H9 (cell line): ENCODE results near the gene KREMEN2. TPM values are rescaled to one million over a fixed set of nuclear protein-coding genes. Genes with fewer than 3 reads are reported as not detected.

ENCODE experiments used
- DNase-seq: peaks from one replicate; pipeline ENCODE4 v3.0.0-alpha.2; 2017
- H2AFZ ChIP-seq: one replicate; pipeline ENCODE4 v1.6.1; 2013; ENCODE audit warnings: mild to moderate bottlenecking, low read length, control low read depth, moderate library complexity
- H2AK5ac ChIP-seq: 2 replicates; pipeline ENCODE4 v1.6.1; 2013; ENCODE audit warnings: low read length, control low read depth, mixed read lengths; ENCODE audit not compliant: insufficient read length
- H2BK120ac ChIP-seq: one replicate; pipeline ENCODE4 v1.6.1; 2013; ENCODE audit warnings: low read depth, mild to moderate bottlenecking, low read length, control low read depth, inconsistent platforms; ENCODE audit not compliant: poor library complexity, severe bottlenecking
- H2BK12ac ChIP-seq: 2 replicates; pipeline ENCODE4 v1.6.1; 2013; ENCODE audit warnings: low read length, control low read depth, mixed read lengths, low read depth; ENCODE audit not compliant: insufficient read length
- H2BK15ac ChIP-seq: 2 replicates; pipeline ENCODE4 v1.6.1; 2013; ENCODE audit warnings: low read depth, low read length, control low read depth
- H2BK20ac ChIP-seq: one replicate; pipeline ENCODE4 v1.6.1; 2013; ENCODE audit warnings: low read depth, mild to moderate bottlenecking, low read length, control low read depth, inconsistent platforms; ENCODE audit not compliant: poor library complexity, severe bottlenecking
- H2BK5ac ChIP-seq: 2 replicates; pipeline ENCODE4 v1.6.1; 2013; ENCODE audit warnings: low read length, control low read depth, mixed read lengths; ENCODE audit not compliant: insufficient read length
- H3K14ac ChIP-seq: 2 replicates; pipeline ENCODE4 v1.6.1; 2013; ENCODE audit warnings: low read length, control low read depth; ENCODE audit not compliant: insufficient read depth
- H3K18ac ChIP-seq: 2 replicates; pipeline ENCODE4 v1.6.1; 2013; ENCODE audit warnings: low read depth, mild to moderate bottlenecking, mixed read lengths, low read length, control low read depth; ENCODE audit not compliant: insufficient read length
- H3K23ac ChIP-seq: 2 replicates; pipeline ENCODE4 v1.6.1; 2013; ENCODE audit warnings: low read length, control low read depth, mixed read lengths, low read depth; ENCODE audit not compliant: insufficient read length
- H3K23me2 ChIP-seq: 2 replicates; pipeline ENCODE4 v1.6.1; 2013; ENCODE audit warnings: low read depth, mild to moderate bottlenecking, mixed read lengths, low read length, control low read depth; ENCODE audit not compliant: insufficient read length, poor library complexity, severe bottlenecking
- H3K27ac ChIP-seq: 2 replicates; pipeline ENCODE4 v1.5.1; 2013; ENCODE audit warnings: low read length, control low read depth, mixed read lengths, low read depth; ENCODE audit not compliant: insufficient read length
- H3K27me3 ChIP-seq: 2 replicates; pipeline ENCODE4 v1.6.1; 2013; ENCODE audit warnings: low read length, control low read depth, inconsistent platforms; ENCODE audit not compliant: insufficient read depth
- H3K4ac ChIP-seq: 2 replicates; pipeline ENCODE4 v1.6.1; 2013; ENCODE audit warnings: low read depth, mild to moderate bottlenecking, control low read depth, inconsistent platforms, low read length, moderate library complexity
- H3K4me1 ChIP-seq: 2 replicates; pipeline ENCODE4 v1.6.1; 2013; ENCODE audit warnings: low read length, control low read depth, inconsistent platforms; ENCODE audit not compliant: insufficient read depth
- H3K4me2 ChIP-seq: 2 replicates; pipeline ENCODE4 v1.6.1; 2013; ENCODE audit warnings: low read length, control low read depth, mixed read lengths; ENCODE audit not compliant: insufficient read length, insufficient read depth
- H3K56ac ChIP-seq: 2 replicates; pipeline ENCODE4 v1.6.1; 2013; ENCODE audit warnings: low read depth, mild to moderate bottlenecking, mixed read lengths, low read length, control low read depth; ENCODE audit not compliant: insufficient read length
- H3K79me1 ChIP-seq: 2 replicates; pipeline ENCODE4 v1.6.1; 2013; ENCODE audit warnings: low read depth, mild to moderate bottlenecking, moderate library complexity, low read length, control low read depth, inconsistent platforms; ENCODE audit not compliant: insufficient read depth, poor library complexity, severe bottlenecking
- H3K79me2 ChIP-seq: 2 replicates; pipeline ENCODE4 v1.6.1; 2013; ENCODE audit warnings: low read length, control low read depth, inconsistent platforms; ENCODE audit not compliant: insufficient read depth
- H3K9ac ChIP-seq: 2 replicates; pipeline ENCODE4 v1.6.1; 2013; ENCODE audit warnings: low read length, control low read depth, mixed read lengths; ENCODE audit not compliant: insufficient read length; ENCODE audit errors: extremely low read depth
- H3K9me3 ChIP-seq: one replicate; pipeline ENCODE4 v1.6.1; 2013; ENCODE audit warnings: low read depth, low read length, inconsistent platforms; ENCODE audit not compliant: control insufficient read depth
- H3T11ph ChIP-seq: one replicate; pipeline ENCODE4 v1.6.1; 2013; ENCODE audit warnings: mild to moderate bottlenecking, low read length, control low read depth, inconsistent platforms
- H4K20me1 ChIP-seq: one replicate; pipeline ENCODE4 v1.6.1; 2013; ENCODE audit not compliant: control insufficient read depth, insufficient read length, insufficient read depth
- H4K5ac ChIP-seq: 2 replicates; pipeline ENCODE4 v1.6.1; 2013; ENCODE audit warnings: low read depth, mild to moderate bottlenecking, mixed read lengths, low read length, control low read depth; ENCODE audit not compliant: insufficient read length
- H4K8ac ChIP-seq: replicated peaks from 2 replicates; pipeline ENCODE4 v1.6.1; 2013; ENCODE audit warnings: low read length, control low read depth, mixed read lengths, low read depth; ENCODE audit not compliant: insufficient read length
- H4K91ac ChIP-seq: 2 replicates; pipeline ENCODE4 v1.6.1; 2013; ENCODE audit warnings: low read depth, mild to moderate bottlenecking, moderate library complexity, mixed read lengths, low read length, control low read depth; ENCODE audit not compliant: insufficient read length
- H3K27ac Mint-ChIP-seq, 3 experiments: 2 replicates in 2 of 3; 3 replicates in 1 of 3; pipeline ENCODE4 v1.8.0; 2020 to 2021; ENCODE audit warnings: mixed read lengths in 3 of 3, mild to moderate bottlenecking in 1 of 3, moderate library complexity in 1 of 3
- H3K27me3 Mint-ChIP-seq: 2 replicates; pipeline ENCODE4 v1.8.0; 2021; ENCODE audit warnings: low read depth, mild to moderate bottlenecking, moderate library complexity, mixed read lengths
- H3K36me3 Mint-ChIP-seq, 3 experiments: 2 replicates in 2 of 3; 3 replicates in 1 of 3; pipeline ENCODE4 v1.8.0; 2020 to 2021; ENCODE audit warnings: low read depth in 3 of 3, mixed read lengths in 3 of 3; ENCODE audit not compliant: insufficient read depth in 1 of 3
- H3K4me1 Mint-ChIP-seq, 2 experiments: 2 replicates each; pipeline ENCODE4 v1.8.0; 2020; ENCODE audit warnings: mixed read lengths in 2 of 2
- H3K4me3 Mint-ChIP-seq, 2 experiments: 2 replicates in 1 of 2; 3 replicates in 1 of 2; pipeline ENCODE4 v1.8.0; 2020 to 2021; ENCODE audit warnings: mild to moderate bottlenecking in 2 of 2, mixed read lengths in 2 of 2, moderate library complexity in 1 of 2
- H3K9me3 Mint-ChIP-seq, 2 experiments: 2 replicates in 1 of 2; 3 replicates in 1 of 2; pipeline ENCODE4 v1.8.0; 2020; ENCODE audit warnings: mild to moderate bottlenecking in 2 of 2, mixed read lengths in 2 of 2, moderate library complexity in 1 of 2
- WGBS: extraction: QIAGEN DNeasy Blood & Tissue Kit; methylation state at CpG from one replicate; pipeline ENCODE4 v1.1.7; 2013; ENCODE audit warnings: missing lambda C conversion rate, low lambda C conversion rate, mixed read lengths; ENCODE audit not compliant: insufficient read length; ENCODE audit errors: extremely low coverage; 5-methylcytosine and 5-hydroxymethylcytosine counted together
- total RNA-seq: library from RNA; stranded (reverse); gene quantifications from 2 replicates; pipeline ENCODE4 v1.2.1, GENCODE V29; 2021
- TF ChIP-seq, protein P1 (sequence below): fragments of 200-600 bp; sonication (generic); conservative IDR thresholded peaks from 3 replicates; pipeline ENCODE4 v1.8.0; 2021; ENCODE audit warnings: antibody characterized with exemption, mild to moderate bottlenecking

Gene KREMEN2
- total RNA-seq, 1 experiment from 2014 or later: 12.8 TPM

DNA sequence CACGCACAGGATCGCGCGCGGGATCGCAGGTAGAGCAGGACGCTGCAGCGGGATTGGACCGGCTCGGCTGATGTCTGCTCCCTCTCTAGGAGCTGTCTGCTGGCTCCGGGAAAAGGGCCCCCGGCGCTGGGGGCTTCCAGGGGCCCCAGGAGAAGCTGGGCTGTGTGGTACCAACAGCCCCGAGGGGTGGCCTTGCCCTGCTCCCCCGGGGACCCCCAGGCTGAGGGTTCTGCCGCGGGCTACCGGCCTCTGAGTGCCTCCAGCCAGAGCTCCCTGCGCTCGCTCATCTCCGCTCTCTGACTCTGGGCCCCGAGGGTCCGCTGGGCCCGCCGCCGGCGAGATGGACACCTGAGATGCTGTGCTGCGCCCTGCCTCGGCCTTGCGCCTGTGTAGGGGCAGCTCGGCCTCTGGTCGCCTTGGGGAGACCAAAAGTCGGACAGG lies 3.7 kb downstream of the KREMEN2 start:
- peaks cover 4 to 17% (median 15%) of the 10 kb centered on the region in 3 experiments; a peak in 6 of 7 replicates for H3K36me3 Mint-ChIP-seq
- H3K14ac ChIP-seq: no peak overlapping the region
- H3K4me1 ChIP-seq: no peaks in the 10 kb centered on the region; the same call in 1 of the 2 replicates
- no peak overlapping the region for H4K8ac ChIP-seq
- H3K18ac ChIP-seq: no peak overlapping the region
- H3K79me1 ChIP-seq: no peaks in the 10 kb centered on the region
- peaks cover 22 to 28% of the 10 kb centered on the region in 2 experiments for H3K4me1 Mint-ChIP-seq
- no peak overlapping the region for H2AK5ac ChIP-seq
- no peak overlapping the region for H2BK5ac ChIP-seq
- H3K9me3 Mint-ChIP-seq: no peaks in the 10 kb centered on the region
- peaks cover 3% of the 10 kb centered on the region for H4K20me1 ChIP-seq
- H3K23me2 ChIP-seq: peaks cover 18% of the 10 kb centered on the region
- DNase-seq: no peak
- no peak overlapping the region for H2AFZ ChIP-seq
- no peak overlapping the region for H3K56ac ChIP-seq
- H2BK120ac ChIP-seq: no peak overlapping the region
- no peaks in the 10 kb centered on the region for H3K27me3 ChIP-seq
- H3K9me3 ChIP-seq: no peaks in the 10 kb centered on the region
- H3K27me3 Mint-ChIP-seq: peaks cover 25% of the 10 kb centered on the region
- no peak overlapping the region for H3K23ac ChIP-seq
- no peak overlapping the region for H3K4me2 ChIP-seq
- no peak overlapping the region for H3K9ac ChIP-seq
- H2BK12ac ChIP-seq: no peak overlapping the region
- H3K27ac ChIP-seq: no peak overlapping the region
- H2BK20ac ChIP-seq: no peak overlapping the region
- no peak overlapping the region for H4K91ac ChIP-seq
- H3K79me2 ChIP-seq: no peaks in the 10 kb centered on the region
- WGBS: no CpG with 5 or more reads among the region's 33 CpGs
- H2BK15ac ChIP-seq: no peak overlapping the region
- H3K4me3 Mint-ChIP-seq: peak overlapping the region; percentile 64 to 77; a peak in 4 of 5 replicates
- H3K27ac Mint-ChIP-seq: no peak overlapping the region; a peak in 1 of 7 replicates
- no peak overlapping the region for H3T11ph ChIP-seq
- H3K4ac ChIP-seq: no peak overlapping the region
- TF ChIP-seq, protein P1, sequence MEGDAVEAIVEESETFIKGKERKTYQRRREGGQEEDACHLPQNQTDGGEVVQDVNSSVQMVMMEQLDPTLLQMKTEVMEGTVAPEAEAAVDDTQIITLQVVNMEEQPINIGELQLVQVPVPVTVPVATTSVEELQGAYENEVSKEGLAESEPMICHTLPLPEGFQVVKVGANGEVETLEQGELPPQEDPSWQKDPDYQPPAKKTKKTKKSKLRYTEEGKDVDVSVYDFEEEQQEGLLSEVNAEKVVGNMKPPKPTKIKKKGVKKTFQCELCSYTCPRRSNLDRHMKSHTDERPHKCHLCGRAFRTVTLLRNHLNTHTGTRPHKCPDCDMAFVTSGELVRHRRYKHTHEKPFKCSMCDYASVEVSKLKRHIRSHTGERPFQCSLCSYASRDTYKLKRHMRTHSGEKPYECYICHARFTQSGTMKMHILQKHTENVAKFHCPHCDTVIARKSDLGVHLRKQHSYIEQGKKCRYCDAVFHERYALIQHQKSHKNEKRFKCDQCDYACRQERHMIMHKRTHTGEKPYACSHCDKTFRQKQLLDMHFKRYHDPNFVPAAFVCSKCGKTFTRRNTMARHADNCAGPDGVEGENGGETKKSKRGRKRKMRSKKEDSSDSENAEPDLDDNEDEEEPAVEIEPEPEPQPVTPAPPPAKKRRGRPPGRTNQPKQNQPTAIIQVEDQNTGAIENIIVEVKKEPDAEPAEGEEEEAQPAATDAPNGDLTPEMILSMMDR: no peak
- no peak overlapping the region for H4K5ac ChIP-seq
